OCI-LY1 (cell line): Measurements from ENCODE around the gene NEMP1.

Experiments used
- H2AFZ ChIP-seq: fragments of 200-600 bp; sonication (generic), shearing (Covaris generic); 2 replicates; pipeline ENCODE4 v1.6.0; 2014; ENCODE audit warnings: antibody characterized with exemption, mild to moderate bottlenecking, low read length
- H3F3A ChIP-seq: fragments of 200-600 bp; sonication (generic), shearing (Covaris generic); 2 replicates; pipeline ENCODE4 v1.6.0; 2014; ENCODE audit warnings: mild to moderate bottlenecking, antibody characterized with exemption, low read length, moderate library complexity; ENCODE audit not compliant: insufficient read depth
- H3K27ac ChIP-seq: fragments of 200-600 bp; sonication (generic); 2 replicates; pipeline ENCODE4 v1.5.1; 2014; ENCODE audit warnings: low read length, mixed run types, mild to moderate bottlenecking, low read depth; ENCODE audit not compliant: poor library complexity, severe bottlenecking
- H3K27me3 ChIP-seq: fragments of 200-600 bp; sonication (generic); 2 replicates; pipeline ENCODE4 v1.6.0; 2014; ENCODE audit warnings: antibody characterized with exemption, mild to moderate bottlenecking, low read length, moderate library complexity; ENCODE audit not compliant: insufficient read depth
- H3K36me3 ChIP-seq: fragments of 200-600 bp; sonication (generic); 2 replicates; pipeline ENCODE4 v1.6.1; 2014; ENCODE audit warnings: mild to moderate bottlenecking, antibody characterized with exemption, low read length, moderate library complexity, mixed read lengths; ENCODE audit not compliant: insufficient read depth
- H3K4me1 ChIP-seq: fragments of 200-600 bp; sonication (generic); 2 replicates; pipeline ENCODE4 v1.5.1; 2014; ENCODE audit warnings: mild to moderate bottlenecking, low read length, moderate library complexity; ENCODE audit not compliant: insufficient read depth, severe bottlenecking
- H3K4me2 ChIP-seq: fragments of 200-600 bp; sonication (generic), shearing (Covaris generic); 2 replicates; pipeline ENCODE4 v1.6.1; 2014; ENCODE audit warnings: low read length
- H3K4me3 ChIP-seq: fragments of 200-600 bp; sonication (generic); 2 replicates; pipeline ENCODE4 v1.5.1; 2014; ENCODE audit warnings: low read length, low read depth, mild to moderate bottlenecking, mixed read lengths; ENCODE audit not compliant: poor library complexity, severe bottlenecking
- H3K79me2 ChIP-seq: fragments of 200-600 bp; shearing (Covaris generic); 2 replicates; pipeline ENCODE4 v1.6.1; 2016; ENCODE audit warnings: mixed run types, low read length, mixed read lengths; ENCODE audit not compliant: insufficient read depth
- H3K9ac ChIP-seq: fragments of 200-600 bp; sonication (generic), shearing (Covaris generic); 2 replicates; pipeline ENCODE4 v1.6.1; 2014; ENCODE audit warnings: mild to moderate bottlenecking, low read length, mixed read lengths
- H3K9me2 ChIP-seq: fragments of 200-600 bp; sonication (generic), shearing (Covaris generic); 2 replicates; pipeline ENCODE4 v1.6.1; 2014; ENCODE audit warnings: low read depth, mild to moderate bottlenecking, low read length, mixed read lengths
- H3K9me3 ChIP-seq: fragments of 200-600 bp; shearing (Covaris generic); 2 replicates; pipeline ENCODE4 v1.6.1; 2014; ENCODE audit warnings: low read length, mixed read lengths
- H4K20me1 ChIP-seq: fragments of 200-600 bp; sonication (generic), shearing (Covaris generic); 2 replicates; pipeline ENCODE4 v1.6.0; 2016; ENCODE audit warnings: mild to moderate bottlenecking, low read length; ENCODE audit not compliant: insufficient read depth
- CTCF ChIP-seq: fragments of 200-600 bp; sonication (generic), shearing (Covaris generic); IDR thresholded peaks from 2 replicates; pipeline ENCODE4 v1.5.1; 2017; ENCODE audit warnings: mild to moderate bottlenecking, antibody characterized with exemption, low read length, moderate library complexity, mixed read lengths
- EZH2 ChIP-seq: fragments of 200-600 bp; sonication (generic), shearing (Covaris generic); IDR thresholded peaks from 2 replicates; pipeline ENCODE4 v1.8.0; 2017; ENCODE audit warnings: borderline replicate concordance, mixed run types, mild to moderate bottlenecking, antibody characterized with exemption, low read length, moderate library complexity, mixed read lengths

Gene NEMP1

GRCh38 chr12:57095440-57095839, 16.8 kb upstream of the NEMP1 start:
- no peak overlapping the region for H2AFZ ChIP-seq
- H3K4me1 ChIP-seq = peaks cover 14% of the 10 kb centered on the region
- H3K27ac ChIP-seq = no peak overlapping the region
- no peaks in the 10 kb centered on the region for H3F3A ChIP-seq
- H3K9ac ChIP-seq = no peak overlapping the region
- H3K79me2 ChIP-seq = no peaks in the 10 kb centered on the region
- H4K20me1 ChIP-seq = no peaks in the 10 kb centered on the region
- no peaks in the 10 kb centered on the region for H3K27me3 ChIP-seq
- H3K36me3 ChIP-seq = peaks cover 57% of the 10 kb centered on the region; the same call in 1 of the 2 replicates
- H3K4me3 ChIP-seq = no peak overlapping the region
- TF ChIP-seq CTCF (no peak), EZH2 (no peak)
- no peaks in the 10 kb centered on the region for H3K9me2 ChIP-seq
- H3K4me2 ChIP-seq = no peak overlapping the region
- H3K9me3 ChIP-seq = no peaks in the 10 kb centered on the region

GRCh38 chr12:57094208-57095160, 15.9 kb upstream of the NEMP1 start:
- no peaks in the 10 kb centered on the region for H3K27me3 ChIP-seq
- no peaks in the 10 kb centered on the region for H3K79me2 ChIP-seq
- H3F3A ChIP-seq = no peaks in the 10 kb centered on the region
- no peaks in the 10 kb centered on the region for H3K9me2 ChIP-seq
- H3K36me3 ChIP-seq = peaks cover 48% of the 10 kb centered on the region; the same call in 1 of the 2 replicates
- no peak overlapping the region for H3K4me3 ChIP-seq
- peaks cover 20% of the 10 kb centered on the region for H3K4me1 ChIP-seq
- H3K9me3 ChIP-seq = no peaks in the 10 kb centered on the region
- no peak for TF ChIP-seq EZH2
- no peak for TF ChIP-seq CTCF
- no peaks in the 10 kb centered on the region for H4K20me1 ChIP-seq
- H2AFZ ChIP-seq = no peak overlapping the region
- H3K9ac ChIP-seq = no peak overlapping the region
- H3K4me2 ChIP-seq = no peak overlapping the region; the same call in 1 of the 2 replicates
- no peak overlapping the region for H3K27ac ChIP-seq

GRCh38 chr12:57093415-57094207, 15.0 kb upstream of the NEMP1 start:
- peak overlapping the region; percentile 30; the same call in 1 of the 2 replicates for H3K4me2 ChIP-seq
- no peak overlapping the region for H2AFZ ChIP-seq
- no peaks in the 10 kb centered on the region for H3K79me2 ChIP-seq
- peak overlapping the region; percentile 4 for H3K4me3 ChIP-seq
- H3K27ac ChIP-seq = no peak overlapping the region
- no peaks in the 10 kb centered on the region for H3K27me3 ChIP-seq
- peaks cover 24% of the 10 kb centered on the region for H3K4me1 ChIP-seq
- no peaks in the 10 kb centered on the region for H3K9me3 ChIP-seq
- peaks cover 39% of the 10 kb centered on the region; the same call in 1 of the 2 replicates for H3K36me3 ChIP-seq
- no peaks in the 10 kb centered on the region for H3K9me2 ChIP-seq
- no peaks in the 10 kb centered on the region for H4K20me1 ChIP-seq
- TF ChIP-seq CTCF = peak; percentile 66
- TF ChIP-seq EZH2 = no peak
- H3K9ac ChIP-seq = peak overlapping the region; percentile 2; the same call in 1 of the 2 replicates
- H3F3A ChIP-seq = no peaks in the 10 kb centered on the region
